ENCODE data around the gene PSAP.

Gene PSAP

GRCh38 chr10:71798308-71798624, 52.8 kb downstream of the PSAP start:
- WGBS (ENCODE audit: insufficient coverage), result 51% methylated on average over 6 of the region's 6 CpGs
- Histone ChIP-seq H3K36me3 (ENCODE audit: control insufficient read depth in 4 of 4, insufficient read depth in 4 of 4, low read length in 3 of 4) (no peaks in the 10 kb centered on the region), H3K27ac (ENCODE audit: insufficient read depth in 1 of 2, low read depth in 1 of 2, low read length in 2 of 2, poor library complexity in 1 of 2, severe bottlenecking in 2 of 2) (peak overlapping the region; percentile 48 to 74), H3K9me3 (ENCODE audit: control extremely low read depth in 1 of 5, control insufficient read depth in 4 of 5, insufficient read depth in 2 of 5, low read depth in 1 of 5, low read length in 4 of 5) (no peaks in the 10 kb centered on the region), H3K4me1 (ENCODE audit: control extremely low read depth in 1 of 4, control insufficient read depth in 4 of 4, insufficient read depth in 4 of 4, low read length in 3 of 4) (peaks cover 10 to 77% (median 64%) of the 10 kb centered on the region in 4 experiments), H3K27me3 (replicated peaks in 2 of 5; ENCODE audit: control insufficient read depth in 4 of 5, insufficient read depth in 5 of 5, low read length in 4 of 5) (no peaks in the 10 kb centered on the region), H3K4me3 (ENCODE audit: control insufficient read depth in 1 of 7, extremely low read depth in 1 of 7, insufficient read depth in 4 of 7, low read depth in 2 of 7, low read length in 6 of 7) (peak overlapping the region in 2 of 7 experiments; percentile 6 to 35)
- ChIA-PET POLR2A (interaction anchor here (0.6 to 1.0 kb wide), 4 partner anchors 24 to 459 kb away, joined by 3 to 4 read pairs (median 3); no protein-coding TSS in a partner anchor), CTCF (interaction anchor here (0.9 to 3.7 kb wide), 9 partner anchors 8 to 474 kb away, joined by 3 to 22 read pairs (median 6); partner anchors contain the start of gene VSIR)
- no peak for DNase-seq

GRCh38 chr10:71797533-71798307, 53.3 kb downstream of the PSAP start:
- Histone ChIP-seq H3K4me3 (ENCODE audit: control insufficient read depth in 1 of 7, extremely low read depth in 1 of 7, insufficient read depth in 4 of 7, low read depth in 2 of 7, low read length in 6 of 7) (peak overlapping the region in 3 of 7 experiments; percentile 12 to 35 (median 21)), H3K4me1 (ENCODE audit: control extremely low read depth in 1 of 4, control insufficient read depth in 4 of 4, insufficient read depth in 4 of 4, low read length in 3 of 4) (peaks cover 10 to 71% (median 59%) of the 10 kb centered on the region in 4 experiments), H3K36me3 (ENCODE audit: control insufficient read depth in 4 of 4, insufficient read depth in 4 of 4, low read length in 3 of 4) (no peaks in the 10 kb centered on the region), H3K27me3 (replicated peaks in 2 of 5; ENCODE audit: control insufficient read depth in 4 of 5, insufficient read depth in 5 of 5, low read length in 4 of 5) (no peaks in the 10 kb centered on the region), H3K9me3 (ENCODE audit: control extremely low read depth in 1 of 5, control insufficient read depth in 4 of 5, insufficient read depth in 2 of 5, low read depth in 1 of 5, low read length in 4 of 5) (no peaks in the 10 kb centered on the region), H3K27ac (ENCODE audit: insufficient read depth in 1 of 2, low read depth in 1 of 2, low read length in 2 of 2, poor library complexity in 1 of 2, severe bottlenecking in 2 of 2) (peak overlapping the region; percentile 48 to 74)
- ChIA-PET CTCF (interaction anchor here (0.9 to 3.7 kb wide), 11 partner anchors 8 to 474 kb away, joined by 3 to 22 read pairs (median 4); partner anchors contain the start of gene VSIR), POLR2A (interaction anchor here (0.6 to 1.0 kb wide), 5 partner anchors 23 to 459 kb away, joined by 3 to 4 read pairs (median 3); no protein-coding TSS in a partner anchor)
- DNase-seq, result peak; percentile 97 to 100 (median 99)
- 1% methylated on average over 8 of the region's 10 CpGs for WGBS (ENCODE audit: insufficient coverage)

GRCh38 chr10:71796749-71797405, 54.2 kb downstream of the PSAP start:
- CTCF ChIA-PET, result interaction anchor here (1.2 to 3.7 kb wide), 9 partner anchors 9 to 50 kb away, joined by 3 to 22 read pairs (median 6); partner anchors contain the start of gene VSIR
- H3K36me3 ChIP-seq (ENCODE audit: control insufficient read depth in 4 of 4, insufficient read depth in 4 of 4, low read length in 3 of 4), result no peaks in the 10 kb centered on the region

GRCh38 chr10:71795248-71795647, 55.8 kb downstream of the PSAP start:
- no peaks in the 10 kb centered on the region for H3K36me3 ChIP-seq (ENCODE audit: control insufficient read depth in 4 of 4, insufficient read depth in 4 of 4, low read length in 3 of 4)
- peaks cover 10 to 59% (median 49%) of the 10 kb centered on the region in 4 experiments for H3K4me1 ChIP-seq (ENCODE audit: control extremely low read depth in 1 of 4, control insufficient read depth in 4 of 4, insufficient read depth in 4 of 4, low read length in 3 of 4)
- H3K9me3 ChIP-seq (ENCODE audit: control extremely low read depth in 1 of 5, control insufficient read depth in 4 of 5, insufficient read depth in 2 of 5, low read depth in 1 of 5, low read length in 4 of 5), result no peaks in the 10 kb centered on the region
- ChIA-PET CTCF (interaction anchor here (0.6 to 1.5 kb wide), 6 partner anchors 12 to 174 kb away, joined by 3 to 6 read pairs (median 4); no protein-coding TSS in a partner anchor), POLR2A (interaction anchor here (0.6 kb wide), 2 partner anchors 14 to 625 kb away, joined by 3 to 4 read pairs; no protein-coding TSS in a partner anchor)
- H3K4me3 ChIP-seq (ENCODE audit: control insufficient read depth in 1 of 7, extremely low read depth in 1 of 7, insufficient read depth in 4 of 7, low read depth in 2 of 7, low read length in 6 of 7), result no peak overlapping the region
- no peaks in the 10 kb centered on the region for H3K27me3 ChIP-seq (replicated peaks in 2 of 5; ENCODE audit: control insufficient read depth in 4 of 5, insufficient read depth in 5 of 5, low read length in 4 of 5)
- H3K27ac ChIP-seq (ENCODE audit: insufficient read depth in 1 of 2, low read depth in 1 of 2, low read length in 2 of 2, poor library complexity in 1 of 2, severe bottlenecking in 2 of 2), result no peak overlapping the region
- peak; percentile 24 to 66 (median 60) for DNase-seq
- 27% methylated on average over 2 of the region's 2 CpGs for WGBS (ENCODE audit: insufficient coverage)

More at GRCh38 chr10:71796749-71797405, 54.2 kb downstream of the PSAP start:
- 83% methylated on average over 6 of the region's 7 CpGs for WGBS (ENCODE audit: insufficient coverage)
- POLR2A ChIA-PET, result interaction anchor here (0.8 kb wide), 1 partner anchor 68 kb away, joined by 3 read pairs; no protein-coding TSS in a partner anchor
- Histone ChIP-seq H3K4me3 (ENCODE audit: control insufficient read depth in 1 of 7, extremely low read depth in 1 of 7, insufficient read depth in 4 of 7, low read depth in 2 of 7, low read length in 6 of 7) (peak overlapping the region in 3 of 7 experiments; percentile 12 to 30 (median 21)), H3K9me3 (ENCODE audit: control extremely low read depth in 1 of 5, control insufficient read depth in 4 of 5, insufficient read depth in 2 of 5, low read depth in 1 of 5, low read length in 4 of 5) (no peaks in the 10 kb centered on the region), H3K27ac (ENCODE audit: insufficient read depth in 1 of 2, low read depth in 1 of 2, low read length in 2 of 2, poor library complexity in 1 of 2, severe bottlenecking in 2 of 2) (peak overlapping the region; percentile 2 to 74), H3K27me3 (replicated peaks in 2 of 5; ENCODE audit: control insufficient read depth in 4 of 5, insufficient read depth in 5 of 5, low read length in 4 of 5) (no peaks in the 10 kb centered on the region), H3K4me1 (ENCODE audit: control extremely low read depth in 1 of 4, control insufficient read depth in 4 of 4, insufficient read depth in 4 of 4, low read length in 3 of 4) (peaks cover 10 to 64% (median 56%) of the 10 kb centered on the region in 4 experiments)
- peak; percentile 43 to 68 (median 65) for DNase-seq

GRCh38 chr10:71790749-71791440, 60.2 kb downstream of the PSAP start:
- WGBS (ENCODE audit: insufficient coverage), result 89% methylated on average over 14 of the region's 17 CpGs
- ChIA-PET POLR2A (no interaction called here), CTCF (interaction anchor here (3.2 kb wide), 1 partner anchor 8 kb away, joined by 13 read pairs; no protein-coding TSS in a partner anchor)
- Histone ChIP-seq H3K27me3 (replicated peaks in 2 of 5; ENCODE audit: control insufficient read depth in 4 of 5, insufficient read depth in 5 of 5, low read length in 4 of 5) (no peaks in the 10 kb centered on the region), H3K9me3 (ENCODE audit: control extremely low read depth in 1 of 5, control insufficient read depth in 4 of 5, insufficient read depth in 2 of 5, low read depth in 1 of 5, low read length in 4 of 5) (no peaks in the 10 kb centered on the region), H3K4me1 (ENCODE audit: control extremely low read depth in 1 of 4, control insufficient read depth in 4 of 4, insufficient read depth in 4 of 4, low read length in 3 of 4) (peaks cover 0 to 16% (median 7%) of the 10 kb centered on the region in 4 experiments), H3K27ac (ENCODE audit: insufficient read depth in 1 of 2, low read depth in 1 of 2, low read length in 2 of 2, poor library complexity in 1 of 2, severe bottlenecking in 2 of 2) (no peak overlapping the region), H3K36me3 (ENCODE audit: control insufficient read depth in 4 of 4, insufficient read depth in 4 of 4, low read length in 3 of 4) (no peaks in the 10 kb centered on the region), H3K4me3 (ENCODE audit: control insufficient read depth in 1 of 7, extremely low read depth in 1 of 7, insufficient read depth in 4 of 7, low read depth in 2 of 7, low read length in 6 of 7) (no peak overlapping the region)
- no peak for DNase-seq

GRCh38 chr10:71789871-71790270, 61.2 kb downstream of the PSAP start:
- ChIA-PET POLR2A (no interaction called here), CTCF (no interaction called here)
- DNase-seq, result no peak
- Histone ChIP-seq H3K27ac (ENCODE audit: insufficient read depth in 1 of 2, low read depth in 1 of 2, low read length in 2 of 2, poor library complexity in 1 of 2, severe bottlenecking in 2 of 2) (no peak overlapping the region), H3K4me1 (ENCODE audit: control extremely low read depth in 1 of 4, control insufficient read depth in 4 of 4, insufficient read depth in 4 of 4, low read length in 3 of 4) (peaks cover 0 to 12% (median 4%) of the 10 kb centered on the region in 4 experiments), H3K9me3 (ENCODE audit: control extremely low read depth in 1 of 5, control insufficient read depth in 4 of 5, insufficient read depth in 2 of 5, low read depth in 1 of 5, low read length in 4 of 5) (no peaks in the 10 kb centered on the region), H3K4me3 (ENCODE audit: control insufficient read depth in 1 of 7, extremely low read depth in 1 of 7, insufficient read depth in 4 of 7, low read depth in 2 of 7, low read length in 6 of 7) (no peak overlapping the region), H3K36me3 (ENCODE audit: control insufficient read depth in 4 of 4, insufficient read depth in 4 of 4, low read length in 3 of 4) (no peaks in the 10 kb centered on the region), H3K27me3 (replicated peaks in 2 of 5; ENCODE audit: control insufficient read depth in 4 of 5, insufficient read depth in 5 of 5, low read length in 4 of 5) (no peaks in the 10 kb centered on the region)
- 92% methylated on average over 4 of the region's 10 CpGs for WGBS (ENCODE audit: insufficient coverage)

Data from common myeloid progenitor, CD34-positive (primary cell).